HepG2 (cell line): Measurements from ENCODE around the gene LRRN3. TPM values are rescaled to one million over a fixed set of nuclear protein-coding genes. Genes with fewer than 3 reads are reported as not detected.

Experiments
- ATAC-seq: fragments of 200-7000 bp; cut with Tn5 transposase; 3 replicates; pipeline ENCODE4 v1.9.1; 2020; ENCODE audit warnings: mild to moderate bottlenecking, moderate library complexity
- BruUV-seq: library from RNA; stranded (reverse); fragments of 400-500 nt; replicated peaks from 2 replicates; lab custom pipeline; 2021; lab: Mats Ljungman, UMichigan
- CTCF ChIA-PET: fragments of 300-600 bp; formaldehyde crosslinking; extraction: SDS; loops from one replicate; lab custom pipeline; 2021; ENCODE audit warnings: low total read pairs, inconsistent platforms, low intra/inter-chr PET ratio; lab: Yijun Ruan, JAX
- POLR2A ChIA-PET: fragments of 350-600 bp; sonication (Branson Sonifier 250); formaldehyde crosslinking; loops from one replicate; lab custom pipeline; 2020; ENCODE audit warnings: antibody characterized with exemption, inconsistent platforms; lab: Yijun Ruan, JAX
- DNase-seq: peaks from one replicate; pipeline ENCODE4 v3.0.0-alpha.2; 2015; ENCODE audit warnings: low spot score
- FAIRE-seq: peaks from 3 replicates; lab custom pipeline; 2011; peaks lifted over from hg19 to GRCh38; lab: Jason Lieb, UNC
- H2AFZ ChIP-seq: one replicate; pipeline ENCODE4 v1.6.1; 2011; ENCODE audit warnings: low read length, inconsistent platforms
- H3K27ac ChIP-seq: fragments of 300-600 bp; 3 replicates; pipeline ENCODE4 v1.8.0; 2011; ENCODE audit warnings: mixed run types, mild to moderate bottlenecking, mixed read lengths, low read length, inconsistent platforms; ENCODE audit not compliant: insufficient read depth; ENCODE audit errors: extremely low read length
- H3K27me3 ChIP-seq, 2 experiments: fragments of 200-600 bp in 1 of 2; 2 replicates in 1 of 2; 3 replicates in 1 of 2; pipeline versions ENCODE4 v1.6.0 to v1.8.0; 2011; ENCODE audit warnings: low read length in 2 of 2, mild to moderate bottlenecking in 2 of 2, moderate library complexity in 2 of 2, inconsistent platforms in 1 of 2; ENCODE audit not compliant: insufficient read depth in 2 of 2, control insufficient read depth in 1 of 2
- H3K36me3 ChIP-seq, 2 experiments: fragments of 200-600 bp in 1 of 2; replicated peaks in 1 of 2; 2 replicates in 1 of 2; 3 replicates in 1 of 2; pipeline versions ENCODE4 v1.5.1 to v1.8.0; 2011; ENCODE audit warnings: low read length in 2 of 2, inconsistent platforms in 1 of 2; ENCODE audit not compliant: insufficient read depth in 2 of 2, control insufficient read depth in 1 of 2
- H3K4me1 ChIP-seq: 2 replicates; pipeline ENCODE4 v1.5.1; 2012; ENCODE audit warnings: low read length, inconsistent platforms; ENCODE audit not compliant: insufficient read depth
- H3K4me2 ChIP-seq: 2 replicates; pipeline ENCODE4 v1.6.0; 2011; ENCODE audit warnings: low read depth, low read length, inconsistent platforms
- H3K4me3 ChIP-seq, 3 experiments: fragments of 200-600 bp in 1 of 3; sonication (generic), shearing (Covaris generic) in 1 of 3; replicated peaks in 1 of 3; 2 replicates each; pipeline ENCODE4 v1.5.1; 2011 to 2016; ENCODE audit warnings: low read length in 3 of 3, inconsistent platforms in 2 of 3, low read depth in 2 of 3, mild to moderate bottlenecking in 2 of 3, control low read depth in 1 of 3, mixed read lengths in 1 of 3; ENCODE audit not compliant: insufficient read depth in 1 of 3
- H3K79me2 ChIP-seq: one replicate; pipeline ENCODE4 v1.6.1; 2011; ENCODE audit warnings: low read length, inconsistent platforms; ENCODE audit not compliant: insufficient read depth
- H3K9ac ChIP-seq: 2 replicates; pipeline ENCODE4 v1.6.0; 2011; ENCODE audit warnings: mild to moderate bottlenecking, low read depth, low read length, inconsistent platforms; ENCODE audit not compliant: insufficient read depth
- H3K9me3 ChIP-seq: 2 replicates; pipeline ENCODE4 v1.5.1; 2012; ENCODE audit warnings: mild to moderate bottlenecking, low read length
- H4K20me1 ChIP-seq: 2 replicates; pipeline ENCODE4 v1.6.0; 2011; ENCODE audit warnings: inconsistent platforms, mild to moderate bottlenecking, low read length, moderate library complexity; ENCODE audit not compliant: insufficient read depth
- CBX2 ChIP-seq, 2 experiments: fragments of 200-600 bp in 1 of 2; sonication (generic); formaldehyde crosslinking in 1 of 2; IDR thresholded peaks; 2 replicates each; pipeline versions ENCODE4 v1.7.0 to v1.8.1; 2018 to 2022; ENCODE audit warnings: low read depth in 2 of 2, low read length in 1 of 2, mild to moderate bottlenecking in 1 of 2, missing genetic modification reagents in 1 of 2
- MAFK ChIP-seq, 2 experiments: IDR thresholded peaks in 1 of 2; conservative IDR thresholded peaks in 1 of 2; 2 replicates each; pipeline ENCODE4 v1.6.1; 2011; ENCODE audit warnings: improper control_type of control experiment in 2 of 2, low read length in 2 of 2
- SRF ChIP-seq: IDR thresholded peaks from 2 replicates; pipeline ENCODE4 v1.6.1; 2011; ENCODE audit warnings: mild to moderate bottlenecking, low read depth, low read length, moderate library complexity
- ZNF598 ChIP-seq: sonication (generic); formaldehyde crosslinking; IDR thresholded peaks from 2 replicates; pipeline ENCODE4 v1.5.1; 2020; ENCODE audit warnings: mild to moderate bottlenecking, missing genetic modification reagents, borderline replicate concordance
- WGBS: methylation state at CpG from one replicate; pipeline ENCODE4 v1.1.6; 2017; ENCODE audit warnings: low lambda C conversion rate; 5-methylcytosine and 5-hydroxymethylcytosine counted together
- in situ Hi-C: cut with HindIII; loops from 2 replicates; pipeline ENCODE4 v1.10.0; 2017; ENCODE audit warnings: low pct_unique_long_range_greater_than_20kb; ENCODE audit not compliant: extremely low pct_ligation_motif_present
- intact Hi-C: fragments of 100-400 bp; cut with micrococcal nuclease; formaldehyde crosslinking; loops from one replicate; pipeline ENCODE4 v1.10.0; 2022; ENCODE audit not compliant: unreplicated experiment
- polyA plus RNA-seq, 8 experiments: library from polyadenylated mRNA; depleted of rRNA in 3 of 8; stranded (reverse) in 7 of 8; unstranded in 1 of 8; fragments of >200 nt; fragmentation: Illumina TruSeq in 4 of 8; extraction: Trizol in 4 of 8; gene quantifications; 2 replicates each; pipeline versions ENCODE4 v1.2.1 to v1.2.3, GENCODE V29; 2011 to 2016; ENCODE audit warnings: low read depth in 4 of 8, missing spikeins in 1 of 8, mixed read lengths in 1 of 8; ENCODE audit not compliant: insufficient read depth in 1 of 8
- total RNA-seq, 5 experiments: library from RNA; depleted of rRNA; stranded (reverse); fragments of >200 nt; fragmentation: Illumina TruSeq; extraction: Trizol; gene quantifications; 2 replicates each; pipeline ENCODE4 v1.2.3, GENCODE V29; 2016; ENCODE audit warnings: low read depth in 1 of 5

Gene LRRN3
- total and polyA plus RNA-seq, 2 of the 13 experiments (the other 11 are each of a cell fraction or from before 2014, with no cell fraction given): 0.07 TPM; not detected in 1

DNA sequence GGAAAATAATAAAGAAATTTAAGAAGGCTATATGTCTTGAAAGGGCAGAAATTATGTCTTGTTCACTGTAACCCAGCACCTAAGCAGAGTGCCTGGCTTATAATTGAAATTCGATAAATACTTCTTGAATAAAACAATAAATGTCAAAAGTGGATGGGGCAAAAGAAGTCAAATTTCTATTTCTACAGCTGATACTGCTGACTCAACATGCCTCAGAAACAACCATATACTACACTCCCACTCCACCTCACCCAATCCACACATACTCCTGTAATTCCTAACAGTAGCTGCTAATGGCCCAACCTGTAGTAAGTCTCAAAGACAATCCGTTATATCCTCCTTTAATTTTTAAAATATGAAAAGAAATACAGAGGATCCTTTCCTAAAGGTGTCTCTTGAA is 48.1 kb upstream of the LRRN3 start:
- H3K27me3 ChIP-seq: no peaks in the 10 kb centered on the region
- 82% methylated on average over 2 of the region's 2 CpGs for WGBS
- no peak for TF ChIP-seq SRF
- peak; percentile 29 to 50; a peak in 3 of 4 replicates for TF ChIP-seq MAFK (conservative IDR thresholded peaks at IDR 0.05 in 1 of 2, IDR thresholded peaks at IDR 0.05 in 1 of 2; ENCODE audit: low read length in 2 of 2)
- TF ChIP-seq, all 625 proteins: peak for 1
- intact Hi-C loops (no loop called here), in situ Hi-C loops (no loop called here)
- FAIRE-seq (no peak), DNase-seq (no peak), ATAC-seq (no peak)
- Histone ChIP-seq H3K36me3 (no peaks in the 10 kb centered on the region), H3K4me1 (peaks cover 24% of the 10 kb centered on the region), H4K20me1 (no peaks in the 10 kb centered on the region), H3K9ac (no peak overlapping the region), H3K79me2 (no peaks in the 10 kb centered on the region), H3K27ac (no peak overlapping the region), H2AFZ (no peak overlapping the region), H3K4me2 (no peak overlapping the region), H3K9me3 (no peaks in the 10 kb centered on the region), H3K4me3 (no peak overlapping the region)
- ChIA-PET POLR2A (interaction anchor here (1.1 kb wide), 1 partner anchor 14 kb away, joined by 5 read pairs; no protein-coding TSS in a partner anchor), CTCF (no interaction called here)
- no TSS peak for BruUV-seq

GRCh38 chr7:111043561-111043960 is 47.4 kb upstream of the LRRN3 start:
- Histone ChIP-seq H3K9ac (no peak overlapping the region), H3K36me3 (no peaks in the 10 kb centered on the region), H3K4me1 (peaks cover 20% of the 10 kb centered on the region), H3K4me2 (no peak overlapping the region), H3K27me3 (no peaks in the 10 kb centered on the region), H4K20me1 (no peaks in the 10 kb centered on the region), H3K79me2 (no peaks in the 10 kb centered on the region), H3K9me3 (no peaks in the 10 kb centered on the region), H3K4me3 (no peak overlapping the region), H3K27ac (no peak overlapping the region), H2AFZ (no peak overlapping the region)
- intact Hi-C loops: no loop called here
- FAIRE-seq (no peak), ATAC-seq (no peak), DNase-seq (no peak)
- ChIA-PET POLR2A (no interaction called here), CTCF (no interaction called here)
- in situ Hi-C loops: no loop called here
- BruUV-seq: no TSS peak
- 92% methylated on average over 1 of the region's 1 CpG for WGBS
- TF ChIP-seq CBX2 (IDR thresholded peaks at IDR 0.05; ENCODE audit: low read depth, low read length) (no peak), CBX2 (CRISPR knock-in tag; IDR thresholded peaks at IDR 0.05; ENCODE audit: low read depth) (no peak), ZNF598 (CRISPR knock-in tag) (no peak)
